Glutamatergic neuron (in vitro differentiated cells): ENCODE measurements around the gene MYO15B. TPM values are rescaled to one million over a fixed set of nuclear protein-coding genes. Genes with fewer than 3 reads are reported as not detected.

Experiments
- DNase-seq: peaks from one replicate; pipeline ENCODE4 v3.0.0; 2022
- H3K27ac Mint-ChIP-seq: one replicate; pipeline ENCODE4 v1.8.0; 2020; ENCODE audit warnings: mild to moderate bottlenecking, mixed read lengths, inconsistent platforms; ENCODE audit not compliant: unreplicated experiment
- H3K27me3 Mint-ChIP-seq: one replicate; pipeline ENCODE4 v1.8.0; 2020; ENCODE audit warnings: mild to moderate bottlenecking, moderate library complexity, mixed read lengths, inconsistent platforms; ENCODE audit not compliant: unreplicated experiment
- H3K36me3 Mint-ChIP-seq: one replicate; pipeline ENCODE4 v1.8.0; 2020; ENCODE audit warnings: mild to moderate bottlenecking, mixed read lengths, inconsistent platforms; ENCODE audit not compliant: unreplicated experiment
- H3K4me1 Mint-ChIP-seq: one replicate; pipeline ENCODE4 v1.8.0; 2020; ENCODE audit warnings: mild to moderate bottlenecking, low read depth, mixed read lengths, inconsistent platforms; ENCODE audit not compliant: unreplicated experiment
- H3K4me3 Mint-ChIP-seq: one replicate; pipeline ENCODE4 v1.8.0; 2020; ENCODE audit warnings: mild to moderate bottlenecking, mixed read lengths, inconsistent platforms; ENCODE audit not compliant: unreplicated experiment
- H3K9me3 Mint-ChIP-seq: one replicate; pipeline ENCODE4 v1.8.0; 2020; ENCODE audit warnings: mild to moderate bottlenecking, moderate library complexity, mixed read lengths, inconsistent platforms; ENCODE audit not compliant: unreplicated experiment
- CTCF ChIP-seq: fragments of 200-600 bp; sonication (generic); IDR thresholded peaks from one replicate; pipeline ENCODE4 v1.5.0; 2021; ENCODE audit not compliant: partially characterized antibody, unreplicated experiment
- total RNA-seq: library from RNA; stranded (reverse); fragmentation: NEBNext Ultra II Directional; extraction: Animal tissue kit (Norgen Biotek cat#: 25700); gene quantifications from one replicate; pipeline ENCODE4 v1.2.1, GENCODE V29; 2021; ENCODE audit not compliant: unreplicated experiment

Gene MYO15B
- total RNA-seq, 1 donor from 2014 or later = 82.6 TPM

- DNase-seq = no peak
- H3K36me3 Mint-ChIP-seq = no peaks in the 10 kb centered on the region
- H3K9me3 Mint-ChIP-seq = peaks cover 2% of the 10 kb centered on the region
- H3K27me3 Mint-ChIP-seq = peaks cover 4% of the 10 kb centered on the region
- TF ChIP-seq CTCF = no peak
- H3K4me3 Mint-ChIP-seq = no peak overlapping the region
- peaks cover 17% of the 10 kb centered on the region for H3K4me1 Mint-ChIP-seq
- H3K27ac Mint-ChIP-seq = no peak overlapping the region
Measured at GRCh38 chr17:75638893-75639292, 51.3 kb downstream of the MYO15B start.

GRCh38 chr17:75639327-75639726, 51.7 kb downstream of the MYO15B start:
- no peak for TF ChIP-seq CTCF
- H3K4me3 Mint-ChIP-seq = no peak overlapping the region
- peaks cover 16% of the 10 kb centered on the region for H3K4me1 Mint-ChIP-seq
- DNase-seq = no peak
- H3K27ac Mint-ChIP-seq = no peak overlapping the region
- H3K9me3 Mint-ChIP-seq = peaks cover 2% of the 10 kb centered on the region
- peaks cover 4% of the 10 kb centered on the region for H3K27me3 Mint-ChIP-seq
- H3K36me3 Mint-ChIP-seq = no peaks in the 10 kb centered on the region

- peaks cover 4% of the 10 kb centered on the region for H3K27me3 Mint-ChIP-seq
- H3K4me1 Mint-ChIP-seq = peaks cover 9% of the 10 kb centered on the region
- peaks cover 2% of the 10 kb centered on the region for H3K9me3 Mint-ChIP-seq
- no peak for TF ChIP-seq CTCF
- H3K27ac Mint-ChIP-seq = no peak overlapping the region
- H3K4me3 Mint-ChIP-seq = no peak overlapping the region
- peak; percentile 8 for DNase-seq
- H3K36me3 Mint-ChIP-seq = no peaks in the 10 kb centered on the region
Measured at GRCh38 chr17:75639771-75640555, 52.4 kb downstream of the MYO15B start.

- Mint-ChIP-seq H3K27ac (no peak overlapping the region), H3K36me3 (no peaks in the 10 kb centered on the region), H3K4me1 (peaks cover 8% of the 10 kb centered on the region), H3K27me3 (peaks cover 4% of the 10 kb centered on the region), H3K9me3 (peaks cover 3% of the 10 kb centered on the region), H3K4me3 (no peak overlapping the region)
- peak; percentile 16 for DNase-seq
- TF ChIP-seq CTCF = no peak
Measured at GRCh38 chr17:75640556-75641119, 53.0 kb downstream of the MYO15B start.

- DNase-seq = peak; percentile 8
- H3K36me3 Mint-ChIP-seq = no peaks in the 10 kb centered on the region
- TF ChIP-seq CTCF = no peak
- H3K27ac Mint-ChIP-seq = no peak overlapping the region
- no peak overlapping the region for H3K4me3 Mint-ChIP-seq
- H3K27me3 Mint-ChIP-seq = peaks cover 4% of the 10 kb centered on the region
- peaks cover 4% of the 10 kb centered on the region for H3K9me3 Mint-ChIP-seq
- H3K4me1 Mint-ChIP-seq = peaks cover 4% of the 10 kb centered on the region
Measured at GRCh38 chr17:75641343-75641742, 53.7 kb downstream of the MYO15B start.
